ENCODE results near the gene SULF2. TPM values are rescaled to one million over a fixed set of nuclear protein-coding genes. Genes with fewer than 3 reads are reported as not detected.

SULF2 gene
- total and polyA plus RNA-seq, 2 of the 13 experiments (the other 11 are each of a cell fraction or from before 2014, with no cell fraction given): 7.2 to 50.9 TPM

- TF ChIP-seq ZNF18 (CRISPR knock-in tag; IDR thresholded peaks at IDR 0.05; ENCODE audit: insufficient replicate concordance) (no peak), FOXK2 (IDR thresholded peaks at IDR 0.05) (peak; percentile 86), NFKB2 (CRISPR knock-in tag; IDR thresholded peaks at IDR 0.05; ENCODE audit: borderline replicate concordance) (peak; percentile 86; the same call in 1 of the 2 replicates), HMGXB3 (CRISPR knock-in tag; IDR thresholded peaks at IDR 0.05; ENCODE audit: borderline replicate concordance) (peak; percentile 43; the same call in 1 of the 2 replicates), ZNF260 (CRISPR knock-in tag; IDR thresholded peaks at IDR 0.05; ENCODE audit: borderline replicate concordance, low read depth) (no peak), HMG20A (CRISPR knock-in tag; IDR thresholded peaks at IDR 0.05; ENCODE audit: borderline replicate concordance) (peak; percentile 82), ZNF564 (CRISPR knock-in tag; IDR thresholded peaks at IDR 0.05) (no peak), ZNF749 (CRISPR knock-in tag; IDR thresholded peaks at IDR 0.05; ENCODE audit: borderline replicate concordance) (peak; percentile 78; the same call in 1 of the 2 replicates), ZNF720 (CRISPR knock-in tag; IDR thresholded peaks at IDR 0.05) (no peak), NCOA5 (CRISPR knock-in tag; IDR thresholded peaks at IDR 0.05) (no peak), ZNF597 (CRISPR knock-in tag; IDR thresholded peaks at IDR 0.05) (no peak), ZBTB4 (CRISPR knock-in tag; IDR thresholded peaks at IDR 0.05; ENCODE audit: borderline replicate concordance) (no peak), SNAI1 (CRISPR knock-in tag; IDR thresholded peaks at IDR 0.05; ENCODE audit: borderline replicate concordance) (0 out of 2 replicates have a peak, but pooled peaks have one; percentile 51), SRF (IDR thresholded peaks at IDR 0.05; ENCODE audit: low read depth, low read length) (no peak; the same call in 1 of the 2 replicates), SP140L (CRISPR knock-in tag; IDR thresholded peaks at IDR 0.05; ENCODE audit: borderline replicate concordance) (0 out of 2 replicates have a peak, but pooled peaks have one; percentile 72), ZNF101 (CRISPR knock-in tag; IDR thresholded peaks at IDR 0.05; ENCODE audit: borderline replicate concordance, low read depth) (no peak)
These were observed 74.1 kb downstream of the SULF2 start (continued) for GRCh38 chr20:47711046-47711752.

Data from HepG2 (cell line).